ENCODE results near the gene DAPL1.

The DAPL1 gene

GRCh38 chr2:158805255-158805654 lies 10.1 kb downstream of the DAPL1 start:
- H2BK12ac ChIP-seq (ENCODE audit: low read length) = no peak overlapping the region
- no peaks in the 10 kb centered on the region for H3K9me3 ChIP-seq (ENCODE audit: insufficient read depth, low read depth, low read length)
- no peak overlapping the region for H2AK5ac ChIP-seq (ENCODE audit: low read length)
- no peaks in the 10 kb centered on the region for H3K36me3 ChIP-seq (ENCODE audit: control insufficient read depth in 1 of 2, insufficient read depth in 2 of 2, low read length in 2 of 2)
- no peak overlapping the region for H4K91ac ChIP-seq (ENCODE audit: low read depth, low read length)
- no peaks in the 10 kb centered on the region for H3K4me1 ChIP-seq (ENCODE audit: control insufficient read depth in 1 of 2, insufficient read depth in 2 of 2, low read length in 2 of 2)
- no peak overlapping the region for H3K4ac ChIP-seq (ENCODE audit: low read depth, low read length)
- no peak overlapping the region for H3K4me2 ChIP-seq (ENCODE audit: low read length)
- H3K9ac ChIP-seq (ENCODE audit: low read length) = no peak overlapping the region
- no peak overlapping the region for H3K27ac ChIP-seq (ENCODE audit: low read depth, low read length)
- no peak overlapping the region for H3K23ac ChIP-seq (ENCODE audit: low read length)
- H3K27me3 ChIP-seq (ENCODE audit: insufficient read depth, low read length) = no peaks in the 10 kb centered on the region
- no peak overlapping the region for H3K18ac ChIP-seq (ENCODE audit: low read length)
- no peak overlapping the region for H2AFZ ChIP-seq (ENCODE audit: insufficient read depth, low read length, poor library complexity)
- H3K4me3 ChIP-seq (ENCODE audit: low read depth, low read length) = no peak overlapping the region
- no peaks in the 10 kb centered on the region for H3K79me1 ChIP-seq (ENCODE audit: low read length)
- WGBS (ENCODE audit: extremely low coverage, insufficient coverage, insufficient read length) = no CpG with 5 or more reads among the region's 4 CpGs
- no peaks in the 10 kb centered on the region for H3K79me2 ChIP-seq (ENCODE audit: control insufficient read depth, insufficient read depth, low read length, poor library complexity)
- no peak overlapping the region for H3K14ac ChIP-seq (ENCODE audit: low read length)
- H2BK120ac ChIP-seq (ENCODE audit: insufficient read depth, low read length, poor library complexity) = no peak overlapping the region
- no peak overlapping the region for H4K8ac ChIP-seq (ENCODE audit: low read depth, low read length)
- DNase-seq = no peak
- H4K12ac ChIP-seq (ENCODE audit: low read depth, low read length) = no peak overlapping the region
- no peak overlapping the region for H2BK5ac ChIP-seq (ENCODE audit: low read depth, low read length, poor library complexity)

GRCh38 chr2:158805936-158806335 lies 10.8 kb downstream of the DAPL1 start:
- H3K9ac ChIP-seq (ENCODE audit: low read length) = no peak overlapping the region
- no peak overlapping the region for H3K14ac ChIP-seq (ENCODE audit: low read length)
- WGBS (ENCODE audit: extremely low coverage, insufficient coverage, insufficient read length) = no CpG with 5 or more reads among the region's 1 CpG
- H2BK120ac ChIP-seq (ENCODE audit: insufficient read depth, low read length, poor library complexity) = no peak overlapping the region
- H2AK5ac ChIP-seq (ENCODE audit: low read length) = no peak overlapping the region
- H3K9me3 ChIP-seq (ENCODE audit: insufficient read depth, low read depth, low read length) = no peaks in the 10 kb centered on the region
- no peak overlapping the region for H3K4me3 ChIP-seq (ENCODE audit: low read depth, low read length)
- no peak for DNase-seq
- H3K79me2 ChIP-seq (ENCODE audit: control insufficient read depth, insufficient read depth, low read length, poor library complexity) = no peaks in the 10 kb centered on the region
- no peak overlapping the region for H4K8ac ChIP-seq (ENCODE audit: low read depth, low read length)
- H3K23ac ChIP-seq (ENCODE audit: low read length) = no peak overlapping the region
- no peak overlapping the region for H2BK5ac ChIP-seq (ENCODE audit: low read depth, low read length, poor library complexity)
- no peak overlapping the region for H3K18ac ChIP-seq (ENCODE audit: low read length)
- H3K4me1 ChIP-seq (ENCODE audit: control insufficient read depth in 1 of 2, insufficient read depth in 2 of 2, low read length in 2 of 2) = no peaks in the 10 kb centered on the region
- H3K36me3 ChIP-seq (ENCODE audit: control insufficient read depth in 1 of 2, insufficient read depth in 2 of 2, low read length in 2 of 2) = no peaks in the 10 kb centered on the region
- no peak overlapping the region for H3K4ac ChIP-seq (ENCODE audit: low read depth, low read length)
- H3K79me1 ChIP-seq (ENCODE audit: low read length) = no peaks in the 10 kb centered on the region
- H3K27me3 ChIP-seq (ENCODE audit: insufficient read depth, low read length) = no peaks in the 10 kb centered on the region
- H3K4me2 ChIP-seq (ENCODE audit: low read length) = no peak overlapping the region
- no peak overlapping the region for H3K27ac ChIP-seq (ENCODE audit: low read depth, low read length)
- H2AFZ ChIP-seq (ENCODE audit: insufficient read depth, low read length, poor library complexity) = no peak overlapping the region
- H4K12ac ChIP-seq (ENCODE audit: low read depth, low read length) = no peak overlapping the region
- H2BK12ac ChIP-seq (ENCODE audit: low read length) = no peak overlapping the region
- no peak overlapping the region for H4K91ac ChIP-seq (ENCODE audit: low read depth, low read length)

- Histone ChIP-seq H3K4me1 (ENCODE audit: control insufficient read depth in 1 of 2, insufficient read depth in 2 of 2, low read length in 2 of 2) (no peaks in the 10 kb centered on the region), H3K36me3 (ENCODE audit: control insufficient read depth in 1 of 2, insufficient read depth in 2 of 2, low read length in 2 of 2) (no peaks in the 10 kb centered on the region), H3K18ac (ENCODE audit: low read length) (no peak overlapping the region), H4K12ac (ENCODE audit: low read depth, low read length) (no peak overlapping the region), H2AFZ (ENCODE audit: insufficient read depth, low read length, poor library complexity) (no peak overlapping the region), H3K4me3 (ENCODE audit: low read depth, low read length) (no peak overlapping the region), H3K9me3 (ENCODE audit: insufficient read depth, low read depth, low read length) (no peaks in the 10 kb centered on the region), H3K79me2 (ENCODE audit: control insufficient read depth, insufficient read depth, low read length, poor library complexity) (no peaks in the 10 kb centered on the region), H3K9ac (ENCODE audit: low read length) (no peak overlapping the region), H2BK12ac (ENCODE audit: low read length) (no peak overlapping the region), H4K8ac (ENCODE audit: low read depth, low read length) (no peak overlapping the region), H3K4ac (ENCODE audit: low read depth, low read length) (no peak overlapping the region), H3K27me3 (ENCODE audit: insufficient read depth, low read length) (no peaks in the 10 kb centered on the region), H2BK120ac (ENCODE audit: insufficient read depth, low read length, poor library complexity) (no peak overlapping the region), H3K23ac (ENCODE audit: low read length) (no peak overlapping the region), H2BK5ac (ENCODE audit: low read depth, low read length, poor library complexity) (no peak overlapping the region), H4K91ac (ENCODE audit: low read depth, low read length) (no peak overlapping the region), H3K27ac (ENCODE audit: low read depth, low read length) (no peak overlapping the region), H2AK5ac (ENCODE audit: low read length) (no peak overlapping the region), H3K14ac (ENCODE audit: low read length) (no peak overlapping the region), H3K79me1 (ENCODE audit: low read length) (no peaks in the 10 kb centered on the region), H3K4me2 (ENCODE audit: low read length) (no peak overlapping the region)
- no peak for DNase-seq
- no CpG with 5 or more reads among the region's 4 CpGs for WGBS (ENCODE audit: extremely low coverage, insufficient coverage, insufficient read length)
These were observed 11.8 kb downstream of the DAPL1 start for GRCh38 chr2:158806941-158807340.

- Histone ChIP-seq H3K27ac (ENCODE audit: low read depth, low read length) (no peak overlapping the region), H3K4me2 (ENCODE audit: low read length) (no peak overlapping the region), H4K12ac (ENCODE audit: low read depth, low read length) (no peak overlapping the region), H4K8ac (ENCODE audit: low read depth, low read length) (no peak overlapping the region), H2BK5ac (ENCODE audit: low read depth, low read length, poor library complexity) (no peak overlapping the region), H3K27me3 (ENCODE audit: insufficient read depth, low read length) (no peaks in the 10 kb centered on the region), H3K4me1 (ENCODE audit: control insufficient read depth in 1 of 2, insufficient read depth in 2 of 2, low read length in 2 of 2) (no peaks in the 10 kb centered on the region), H3K79me1 (ENCODE audit: low read length) (no peaks in the 10 kb centered on the region), H2AK5ac (ENCODE audit: low read length) (no peak overlapping the region), H3K4ac (ENCODE audit: low read depth, low read length) (no peak overlapping the region), H2BK120ac (ENCODE audit: insufficient read depth, low read length, poor library complexity) (no peak overlapping the region), H3K18ac (ENCODE audit: low read length) (no peak overlapping the region), H3K9ac (ENCODE audit: low read length) (no peak overlapping the region), H3K4me3 (ENCODE audit: low read depth, low read length) (no peak overlapping the region), H3K36me3 (ENCODE audit: control insufficient read depth in 1 of 2, insufficient read depth in 2 of 2, low read length in 2 of 2) (no peaks in the 10 kb centered on the region), H3K14ac (ENCODE audit: low read length) (no peak overlapping the region), H3K23ac (ENCODE audit: low read length) (no peak overlapping the region), H3K79me2 (ENCODE audit: control insufficient read depth, insufficient read depth, low read length, poor library complexity) (no peaks in the 10 kb centered on the region), H2BK12ac (ENCODE audit: low read length) (no peak overlapping the region), H4K91ac (ENCODE audit: low read depth, low read length) (no peak overlapping the region), H3K9me3 (ENCODE audit: insufficient read depth, low read depth, low read length) (no peaks in the 10 kb centered on the region), H2AFZ (ENCODE audit: insufficient read depth, low read length, poor library complexity) (no peak overlapping the region)
- no peak for DNase-seq
- WGBS (ENCODE audit: extremely low coverage, insufficient coverage, insufficient read length) = no CpG with 5 or more reads among the region's 3 CpGs
These were observed 13.3 kb downstream of the DAPL1 start for GRCh38 chr2:158808426-158808825.

Data from trophoblast cell (in vitro differentiated cells and primary cell).